GM18505 (cell line): ENCODE data around the gene SF3A2.

Experiments
- ATAC-seq: cut with Tn5 transposase; IDR thresholded peaks from one replicate; pipeline ENCODE4 v1.9.1; 2021; ENCODE audit not compliant: unreplicated experiment
- POLR2A ChIP-seq: IDR thresholded peaks from 4 replicates; pipeline ENCODE4 v1.6.1; 2011; ENCODE audit warnings: borderline replicate concordance; ENCODE audit not compliant: insufficient read depth, insufficient read length; ENCODE audit errors: extremely low read depth

SF3A2 gene

DNA sequence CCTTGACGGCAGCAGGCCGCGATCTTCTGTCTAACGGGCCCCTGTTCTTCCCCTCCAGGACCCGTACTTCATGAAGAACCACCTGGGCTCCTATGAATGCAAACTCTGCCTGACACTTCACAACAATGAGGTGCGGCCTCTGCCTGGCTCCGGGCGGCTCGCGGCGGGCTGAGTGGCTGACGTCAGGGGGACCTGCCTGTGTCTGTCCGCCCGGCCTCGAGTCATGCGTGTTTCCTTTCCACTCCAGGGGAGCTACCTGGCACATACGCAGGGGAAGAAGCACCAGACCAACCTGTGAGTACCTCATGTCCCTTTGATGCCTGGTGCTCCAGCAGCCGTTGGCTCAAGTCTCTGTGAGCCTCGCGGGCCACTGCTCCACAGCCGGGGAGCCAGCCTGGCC is 7.9 kb downstream of the SF3A2 start:
- no peak for ATAC-seq
- TF ChIP-seq POLR2A = no peak

DNA sequence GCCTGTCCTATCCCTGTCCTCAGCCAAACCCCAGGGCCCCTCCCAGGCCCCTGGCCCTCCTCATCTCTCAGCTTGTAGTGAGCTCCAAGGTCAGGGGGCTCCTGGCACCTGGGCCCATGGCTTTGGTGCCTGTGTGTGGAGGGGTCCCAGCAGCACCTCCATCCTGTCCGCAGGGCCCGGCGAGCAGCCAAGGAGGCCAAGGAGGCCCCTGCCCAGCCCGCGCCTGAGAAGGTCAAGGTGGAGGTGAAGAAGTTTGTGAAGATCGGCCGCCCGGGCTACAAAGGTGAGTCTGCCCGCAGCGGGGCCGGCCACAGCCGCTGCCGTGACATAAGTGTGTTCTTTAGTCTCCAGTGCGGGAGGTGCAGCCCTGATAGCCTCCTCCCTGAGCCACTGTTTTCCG is 8.6 kb downstream of the SF3A2 start:
- no peak for ATAC-seq
- no peak for TF ChIP-seq POLR2A

DNA sequence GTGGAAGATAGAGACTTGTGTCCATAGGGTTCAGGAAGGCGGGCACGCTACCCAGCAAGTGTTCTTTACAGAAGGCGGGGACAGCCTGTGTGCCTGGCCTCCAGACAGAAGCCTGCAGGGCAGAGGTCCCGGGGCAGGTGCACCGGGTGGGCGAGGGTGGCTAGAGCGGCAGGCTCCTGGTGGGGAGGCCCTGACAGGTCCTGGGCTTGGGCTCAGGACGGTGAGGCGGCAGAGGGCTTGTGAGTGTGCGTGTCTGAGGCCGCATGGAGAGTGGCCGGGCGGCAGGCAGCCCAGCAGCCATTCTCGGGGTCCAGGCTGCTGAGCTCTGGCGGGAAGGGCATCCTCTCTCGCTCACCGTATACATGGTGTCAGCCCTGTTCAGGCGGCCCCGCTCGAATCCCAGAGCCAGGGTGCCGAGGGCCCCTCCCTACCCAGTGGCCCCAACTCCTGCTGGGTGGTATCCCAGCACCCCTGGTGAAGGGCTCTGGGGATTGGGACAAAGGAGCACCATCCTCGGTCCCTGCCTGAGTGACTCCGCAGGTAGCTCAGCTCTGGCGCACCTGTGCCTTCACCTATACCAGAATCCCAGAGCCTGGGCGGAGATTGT is 9.5 kb downstream of the SF3A2 start:
- ATAC-seq = no peak
- no peak for TF ChIP-seq POLR2A

DNA sequence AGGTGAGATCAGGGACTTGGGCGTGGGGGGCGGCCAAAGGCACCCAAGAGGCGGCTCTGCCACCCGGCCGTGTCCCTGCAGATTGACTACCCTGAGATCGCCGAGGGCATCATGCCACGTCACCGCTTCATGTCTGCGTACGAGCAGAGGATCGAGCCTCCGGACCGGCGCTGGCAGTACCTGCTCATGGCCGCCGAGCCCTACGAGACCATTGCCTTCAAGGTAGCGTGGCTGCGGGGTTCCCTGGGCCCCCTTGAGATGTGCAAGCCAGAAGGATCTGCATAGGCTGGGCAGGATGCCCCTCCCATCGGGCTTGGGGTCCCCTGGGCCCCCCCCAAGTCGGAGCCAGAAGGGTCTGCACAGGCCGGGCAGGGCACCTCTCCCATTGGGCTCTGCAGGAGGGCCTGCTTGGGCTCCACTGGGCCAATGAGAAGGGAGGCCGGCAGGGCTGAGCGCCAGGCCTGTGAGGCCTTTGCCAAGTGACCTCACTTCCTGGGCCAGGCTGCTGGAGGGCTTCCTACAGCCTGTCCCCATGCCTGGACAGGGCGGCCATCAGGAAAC is 10.3 kb downstream of the SF3A2 start:
- ATAC-seq = no peak

DNA sequence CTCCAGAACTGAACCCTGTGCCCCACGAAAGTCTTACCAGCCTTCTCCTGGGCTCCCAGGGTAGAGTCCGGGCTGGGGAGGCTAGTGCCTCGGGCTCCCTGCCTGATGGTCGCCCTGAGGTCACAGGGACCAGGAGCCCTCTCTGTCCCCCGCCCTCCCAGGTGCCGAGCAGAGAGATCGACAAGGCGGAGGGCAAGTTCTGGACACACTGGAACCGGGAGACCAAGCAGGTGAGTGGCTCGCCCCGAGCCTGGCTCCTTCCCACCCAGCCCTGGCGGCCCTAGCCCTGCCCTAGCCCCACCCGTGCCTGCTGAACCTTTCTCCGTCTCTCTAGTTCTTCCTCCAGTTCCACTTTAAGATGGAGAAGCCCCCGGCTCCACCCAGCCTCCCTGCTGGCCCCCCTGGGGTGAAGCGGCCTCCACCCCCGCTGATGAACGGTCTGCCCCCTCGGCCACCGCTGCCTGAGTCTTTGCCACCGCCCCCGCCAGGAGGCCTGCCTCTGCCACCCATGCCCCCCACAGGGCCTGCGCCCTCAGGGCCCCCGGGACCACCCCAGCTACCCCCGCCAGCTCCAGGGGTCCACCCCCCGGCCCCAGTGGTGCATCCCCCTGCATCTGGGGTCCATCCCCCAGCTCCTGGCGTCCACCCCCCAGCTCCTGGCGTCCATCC is 10.9 kb downstream of the SF3A2 start:
- TF ChIP-seq POLR2A = no peak
- ATAC-seq = no peak

More for the DNA sequence above, 10.3 kb downstream of the SF3A2 start:
- TF ChIP-seq POLR2A = no peak

DNA sequence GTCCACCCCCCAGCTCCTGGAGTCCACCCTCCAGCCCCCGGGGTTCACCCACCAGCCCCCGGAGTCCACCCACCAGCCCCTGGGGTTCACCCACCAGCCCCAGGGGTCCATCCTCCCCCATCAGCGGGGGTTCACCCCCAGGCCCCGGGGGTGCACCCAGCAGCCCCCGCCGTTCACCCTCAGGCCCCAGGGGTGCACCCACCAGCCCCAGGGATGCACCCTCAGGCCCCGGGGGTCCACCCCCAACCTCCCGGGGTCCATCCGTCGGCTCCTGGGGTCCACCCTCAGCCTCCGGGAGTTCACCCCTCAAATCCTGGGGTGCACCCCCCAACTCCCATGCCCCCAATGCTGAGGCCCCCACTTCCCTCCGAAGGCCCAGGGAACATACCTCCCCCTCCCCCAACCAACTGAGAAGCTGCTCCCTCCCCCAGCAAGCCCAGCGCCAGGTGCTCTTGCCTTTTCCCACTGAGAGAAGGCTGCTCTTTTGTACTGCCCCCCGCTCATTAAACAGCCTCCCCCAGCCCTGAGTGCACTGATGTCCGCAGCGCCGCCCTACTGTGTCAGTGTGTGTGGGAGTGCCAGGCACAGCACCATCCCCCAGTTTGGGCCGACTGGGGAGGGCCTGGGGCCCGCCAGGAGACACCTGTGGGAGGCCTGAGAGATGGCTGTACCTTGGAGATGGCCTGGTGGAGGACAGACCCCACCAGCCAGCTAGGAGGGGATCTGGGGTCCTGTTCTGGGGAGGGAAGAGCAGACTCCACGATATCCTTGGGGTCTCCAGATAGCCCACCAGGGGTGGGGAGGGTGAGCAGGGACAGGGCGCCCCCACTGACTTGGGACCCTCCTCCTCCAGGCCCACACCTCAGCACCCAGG is 11.7 kb downstream of the SF3A2 start:
- no peak for TF ChIP-seq POLR2A
- ATAC-seq = no peak

GRCh38 chr19:2249010-2249866 is 12.6 kb downstream of the SF3A2 start, which contains the start of gene AMH:
Gene AMH, plus strand, starts transcription at chr19:2249323. Its CDS starts 10 bp downstream, at chr19:2249333.
- ATAC-seq = no peak
- no peak for TF ChIP-seq POLR2A

DNA sequence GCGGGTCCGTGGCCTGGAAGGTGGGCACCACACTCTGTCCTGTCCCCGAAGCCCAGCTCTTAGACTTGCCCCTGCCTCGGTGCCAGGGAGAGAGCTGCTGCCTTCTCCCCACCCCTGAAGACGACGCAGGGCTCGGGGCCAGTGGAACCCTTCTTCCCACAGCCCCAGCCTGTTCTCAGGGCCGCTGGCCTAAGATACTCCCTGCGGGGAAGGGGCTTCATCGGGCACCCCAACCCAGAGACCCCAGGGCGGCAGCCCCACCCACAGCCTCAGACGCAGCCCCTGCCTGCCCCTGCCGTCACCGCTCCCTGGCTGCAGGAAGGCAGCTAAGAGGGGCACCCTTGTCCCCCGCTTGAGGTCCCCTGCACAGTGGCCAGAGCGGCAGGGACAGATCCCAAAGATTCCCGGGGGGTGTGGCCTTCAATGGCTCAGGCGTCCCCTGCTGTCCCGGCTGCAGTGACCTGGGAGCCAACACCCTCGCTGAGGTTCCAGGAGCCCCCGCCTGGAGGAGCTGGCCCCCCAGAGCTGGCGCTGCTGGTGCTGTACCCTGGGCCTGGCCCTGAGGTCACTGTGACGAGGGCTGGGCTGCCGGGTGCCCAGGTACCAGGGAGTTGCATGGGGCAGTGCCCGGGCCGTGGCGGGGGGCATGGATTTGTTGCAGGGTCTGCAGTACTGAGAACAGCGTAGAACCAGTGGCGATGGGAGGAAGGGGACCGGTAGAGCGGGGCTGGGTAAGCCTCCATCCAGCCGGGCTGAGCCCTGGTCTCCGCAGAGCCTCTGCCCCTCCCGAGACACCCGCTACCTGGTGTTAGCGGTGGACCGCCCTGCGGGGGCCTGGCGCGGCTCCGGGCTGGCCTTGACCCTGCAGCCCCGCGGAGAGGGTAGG is 13.5 kb downstream of the SF3A2 start:
- no peak for ATAC-seq

DNA sequence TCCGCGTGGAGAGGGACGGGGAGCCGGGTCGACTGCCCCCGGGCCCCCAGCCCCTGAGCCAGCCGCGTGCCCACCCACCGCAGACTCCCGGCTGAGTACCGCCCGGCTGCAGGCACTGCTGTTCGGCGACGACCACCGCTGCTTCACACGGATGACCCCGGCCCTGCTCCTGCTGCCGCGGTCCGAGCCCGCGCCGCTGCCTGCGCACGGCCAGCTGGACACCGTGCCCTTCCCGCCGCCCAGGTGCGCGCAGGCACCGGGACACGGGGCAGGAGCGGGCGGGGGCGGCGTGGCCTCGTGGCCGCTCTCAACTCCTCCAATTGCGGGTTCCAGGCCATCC is 14.1 kb downstream of the SF3A2 start:
- TF ChIP-seq POLR2A = no peak
- ATAC-seq = no peak

More for the DNA sequence above, 13.5 kb downstream of the SF3A2 start:
- TF ChIP-seq POLR2A = no peak

DNA sequence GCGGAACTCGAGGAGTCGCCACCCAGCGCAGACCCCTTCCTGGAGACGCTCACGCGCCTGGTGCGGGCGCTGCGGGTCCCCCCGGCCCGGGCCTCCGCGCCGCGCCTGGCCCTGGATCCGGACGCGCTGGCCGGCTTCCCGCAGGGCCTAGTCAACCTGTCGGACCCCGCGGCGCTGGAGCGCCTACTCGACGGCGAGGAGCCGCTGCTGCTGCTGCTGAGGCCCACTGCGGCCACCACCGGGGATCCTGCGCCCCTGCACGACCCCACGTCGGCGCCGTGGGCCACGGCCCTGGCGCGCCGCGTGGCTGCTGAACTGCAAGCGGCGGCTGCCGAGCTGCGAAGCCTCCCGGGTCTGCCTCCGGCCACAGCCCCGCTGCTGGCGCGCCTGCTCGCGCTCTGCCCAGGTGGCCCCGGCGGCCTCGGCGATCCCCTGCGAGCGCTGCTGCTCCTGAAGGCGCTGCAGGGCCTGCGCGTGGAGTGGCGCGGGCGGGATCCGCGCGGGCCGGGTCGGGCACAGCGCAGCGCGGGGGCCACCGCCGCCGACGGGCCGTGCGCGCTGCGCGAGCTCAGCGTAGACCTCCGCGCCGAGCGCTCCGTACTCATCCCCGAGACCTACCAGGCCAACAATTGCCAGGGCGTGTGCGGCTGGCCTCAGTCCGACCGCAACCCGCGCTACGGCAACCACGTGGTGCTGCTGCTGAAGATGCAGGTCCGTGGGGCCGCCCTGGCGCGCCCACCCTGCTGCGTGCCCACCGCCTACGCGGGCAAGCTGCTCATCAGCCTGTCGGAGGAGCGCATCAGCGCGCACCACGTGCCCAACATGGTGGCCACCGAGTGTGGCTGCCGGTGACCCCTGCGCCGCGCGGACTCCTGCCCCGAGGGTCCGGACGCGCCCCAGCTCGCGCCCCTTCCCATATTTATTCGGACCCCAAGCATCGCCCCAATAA is 14.8 kb downstream of the SF3A2 start:
- no peak for TF ChIP-seq POLR2A
- no peak for ATAC-seq

DNA sequence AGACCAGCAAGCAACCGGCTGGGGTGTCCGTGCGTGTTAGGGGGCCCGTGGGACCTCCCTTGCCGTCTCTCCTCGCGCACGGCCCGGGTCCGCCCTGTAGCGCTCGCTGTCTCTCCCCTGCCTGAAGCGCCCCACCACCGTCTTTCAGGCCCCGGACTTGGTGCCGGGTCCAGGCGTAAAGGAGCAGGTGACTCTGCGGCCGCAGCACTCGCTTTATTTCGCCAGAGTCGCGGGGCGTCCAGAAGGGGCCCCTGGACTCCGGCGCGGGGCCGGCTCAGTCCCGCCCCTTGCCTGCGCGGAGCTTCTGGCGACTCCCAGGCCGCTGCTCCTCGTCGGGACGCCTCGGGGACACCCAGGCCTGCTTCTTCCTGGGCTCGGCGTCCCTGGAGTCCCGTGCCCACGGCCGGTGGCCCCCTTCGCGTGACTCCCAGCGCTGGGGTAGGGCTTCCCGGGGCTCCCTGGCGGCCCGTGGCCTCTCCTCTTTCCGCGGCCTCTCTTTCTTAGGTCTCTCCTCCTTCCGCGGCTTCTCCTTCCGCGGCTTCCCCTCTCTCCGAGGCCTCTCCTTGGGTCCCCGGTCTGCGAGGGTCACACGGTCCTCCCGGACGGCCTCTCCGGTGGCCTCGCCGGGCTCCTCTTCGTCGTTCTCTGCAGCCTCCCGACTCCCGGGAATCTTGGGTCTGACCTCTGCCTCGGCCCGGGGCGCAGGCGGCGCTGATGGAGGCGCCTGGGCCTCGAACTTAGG is 15.6 kb downstream of the SF3A2 start:
- no peak for TF ChIP-seq POLR2A
- no peak for ATAC-seq

DNA sequence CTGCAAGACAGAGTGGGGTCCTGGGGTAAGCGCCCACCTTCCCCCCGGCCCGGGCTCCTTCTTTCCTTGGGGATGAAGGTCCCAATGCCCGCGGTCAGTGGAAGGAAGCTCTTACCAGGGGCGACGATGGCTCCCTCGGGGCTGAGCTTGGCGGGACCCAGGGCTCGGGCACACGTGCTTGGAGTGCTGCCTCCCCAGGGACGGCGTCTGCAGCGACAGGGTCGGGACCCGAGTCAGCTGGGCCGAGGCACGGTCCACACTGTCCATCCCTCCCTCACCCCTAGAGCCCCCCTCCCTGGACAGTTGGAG is 16.1 kb downstream of the SF3A2 start:
- TF ChIP-seq POLR2A = no peak

More for the DNA sequence above, 16.1 kb downstream of the SF3A2 start:
- ATAC-seq = no peak
